22Rv1 (cell line): ENCODE measurements around the gene TRMT11.

Experiments
- CTCF ChIP-seq: fragments of 450-650 bp; IDR thresholded peaks from 2 replicates; pipeline ENCODE4 v1.5.1; 2017; ENCODE audit warnings: mild to moderate bottlenecking
- ZFX ChIP-seq: fragments of 450-650 bp; IDR thresholded peaks from 2 replicates; pipeline ENCODE4 v1.6.1; 2017; ENCODE audit warnings: antibody characterized with exemption, borderline replicate concordance

GRCh38 chr6:126086560-126086959 is 100.2 kb downstream of the TRMT11 start:
- TF ChIP-seq CTCF (no peak), ZFX (no peak)
